Measurements from ENCODE around the gene USP38.
"Not testable (repeated sequence)": the region's sequence is repeated elsewhere in the genome, so short reads cannot be mapped to it uniquely, and the experiment has no call there.

Gene USP38

DNA sequence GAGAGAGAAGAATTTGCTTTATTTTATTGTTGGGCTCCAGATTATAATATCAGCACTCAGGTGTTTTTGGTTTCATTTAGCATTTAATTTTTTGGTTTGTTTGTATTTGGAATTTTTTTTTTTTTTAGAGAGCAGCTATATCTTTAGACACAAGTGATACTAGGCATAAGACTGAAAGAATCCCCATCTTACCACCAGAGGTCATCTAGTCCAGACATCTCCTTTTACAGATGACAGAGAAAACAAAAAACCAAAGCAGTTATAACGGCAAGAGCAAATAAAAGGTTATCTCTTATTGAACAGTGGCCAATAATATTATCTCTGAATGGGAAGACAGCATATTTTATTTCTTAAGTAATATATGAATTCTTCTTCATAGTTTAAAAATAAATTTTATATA is 22.8 kb downstream of the USP38 start:
- peak; percentile 25 for DNase-seq (ENCODE audit: low spot score)

DNA sequence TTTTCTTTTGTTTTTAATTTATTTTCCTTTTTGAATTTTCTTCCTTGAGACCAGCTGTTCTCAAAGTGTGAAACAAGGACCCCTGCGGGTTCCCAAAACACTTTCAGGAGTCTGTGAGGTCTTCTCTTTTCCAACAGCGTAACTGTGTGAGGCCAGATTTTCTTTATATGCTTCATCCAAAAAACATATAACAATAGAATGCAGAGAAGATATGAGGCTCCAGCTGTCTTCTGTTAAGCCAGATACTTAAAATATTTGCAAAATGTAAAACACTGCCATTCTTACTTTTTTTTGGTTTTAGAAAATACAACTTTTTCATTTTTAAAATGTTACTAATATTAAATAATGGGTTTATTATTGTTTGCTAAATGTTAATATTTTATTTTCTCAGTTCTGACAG is 27.8 kb downstream of the USP38 start:
- DNase-seq (ENCODE audit: low spot score) = no peak

DNA sequence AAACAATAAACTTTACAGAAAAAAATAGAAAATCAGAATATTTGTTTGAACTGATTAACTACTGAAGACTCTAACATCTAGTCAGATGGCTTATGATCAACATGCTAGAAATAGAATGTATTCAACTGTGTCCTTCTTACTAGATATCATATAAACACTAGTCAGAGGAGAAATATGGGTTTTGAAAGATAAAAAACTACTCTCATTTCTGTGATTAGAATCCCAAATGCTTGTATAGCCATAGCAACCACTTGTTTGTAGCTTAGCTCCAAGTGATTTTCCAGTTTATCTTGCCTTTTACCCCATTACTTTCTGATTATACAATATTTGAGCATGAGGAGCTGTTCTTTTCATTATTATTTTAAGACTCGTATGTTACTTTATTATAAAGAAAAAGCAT is 31.2 kb downstream of the USP38 start:
- no peak for DNase-seq (ENCODE audit: low spot score)

DNA sequence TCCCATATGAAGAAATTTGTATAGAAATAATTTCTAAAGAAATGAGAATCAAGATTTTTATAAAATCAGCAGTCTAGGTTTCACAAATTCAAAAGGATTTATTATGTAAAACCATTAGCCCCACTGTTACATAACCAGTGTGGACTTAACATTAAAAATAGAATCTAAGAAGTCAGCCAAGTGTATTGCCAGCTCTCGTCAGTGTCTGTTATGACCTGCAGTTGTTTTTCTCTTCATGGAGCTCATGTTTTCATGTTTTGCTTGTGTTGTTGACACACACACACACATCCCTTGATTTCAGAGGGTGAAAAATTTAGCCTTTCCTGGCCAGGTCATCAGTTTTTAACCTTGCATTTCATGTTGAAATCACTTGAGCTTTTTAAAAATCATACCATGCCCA is 39.5 kb downstream of the USP38 start:
- no peak for DNase-seq (ENCODE audit: low spot score)

DNA sequence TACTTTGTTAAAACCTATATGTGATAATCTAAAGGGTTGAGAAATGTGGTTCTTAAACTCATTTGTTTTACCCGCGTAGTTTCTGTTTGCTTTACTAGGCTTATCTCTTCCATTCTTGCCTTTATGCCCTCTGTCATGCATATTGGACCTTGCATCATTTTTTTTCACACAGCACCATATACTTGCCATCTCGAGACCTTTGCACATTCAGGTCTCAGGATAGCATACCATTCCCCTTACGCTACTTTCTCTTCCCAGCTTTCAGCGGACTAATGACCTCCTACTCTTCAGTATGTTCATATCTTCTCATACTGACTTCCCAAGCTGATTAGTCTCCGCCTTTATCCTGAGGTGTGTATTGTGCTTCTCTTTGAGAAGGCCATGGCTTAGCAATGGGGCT is 40.5 kb downstream of the USP38 start:
- DNase-seq (ENCODE audit: low spot score) = no peak

DNA sequence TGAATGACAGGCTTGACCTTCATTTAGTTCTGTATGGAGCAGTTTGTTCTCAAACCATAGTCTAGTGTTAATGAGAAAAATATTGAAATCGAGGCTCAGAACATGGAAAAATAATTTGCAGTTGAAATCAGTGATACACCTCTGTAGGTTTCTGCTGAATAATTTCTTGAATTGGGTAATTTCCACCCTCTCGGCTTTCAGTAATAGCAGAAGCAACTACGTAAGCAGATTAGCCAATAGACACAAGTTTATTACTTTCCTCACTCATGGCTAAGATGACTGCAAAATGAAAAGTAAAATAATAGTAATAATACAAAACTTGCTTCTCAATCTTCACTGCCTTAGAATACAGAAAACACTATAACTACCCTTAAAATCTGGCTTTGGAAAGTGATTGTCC is 46.0 kb downstream of the USP38 start:
- no peak for DNase-seq (ENCODE audit: low spot score)

DNA sequence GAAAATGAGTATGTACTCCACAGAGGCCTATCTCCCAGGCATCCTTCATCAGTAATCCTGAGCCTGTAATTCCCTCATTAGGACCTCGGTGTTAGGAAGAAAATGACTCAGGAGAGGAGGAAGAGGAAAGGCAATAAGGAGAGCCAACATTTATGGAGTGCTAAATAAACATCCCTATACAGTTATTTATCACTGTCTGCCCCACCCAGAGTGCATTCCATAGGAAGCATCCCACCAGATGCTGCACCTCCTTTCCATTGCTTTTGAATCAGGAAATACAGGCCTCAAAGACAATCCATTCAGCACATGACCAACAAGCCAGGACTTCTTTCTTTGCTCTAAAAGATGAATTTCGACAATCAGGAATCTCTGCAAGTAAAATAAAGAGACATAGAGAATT is 47.6 kb downstream of the USP38 start:
- no peak for DNase-seq (ENCODE audit: low spot score)

DNA sequence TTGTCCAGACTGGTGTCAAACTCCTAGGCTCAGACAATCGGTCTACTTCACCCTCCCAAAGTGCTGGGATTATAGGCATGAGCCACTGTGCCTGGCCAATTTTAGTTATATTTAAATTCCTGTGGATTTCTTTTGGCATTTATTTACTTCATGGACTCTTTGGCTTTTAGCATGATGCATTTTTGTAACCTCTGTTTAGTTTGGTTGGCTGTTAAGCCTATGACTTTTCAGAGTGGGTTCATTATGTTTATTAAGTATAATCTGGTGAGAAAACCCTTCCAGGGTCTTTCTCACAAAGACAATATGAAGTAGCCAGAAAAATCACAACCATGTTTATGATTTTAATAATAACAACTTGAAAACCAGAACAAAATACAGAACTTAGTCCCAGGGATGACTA is 49.4 kb downstream of the USP38 start:
- no peak for DNase-seq (ENCODE audit: low spot score)

DNA sequence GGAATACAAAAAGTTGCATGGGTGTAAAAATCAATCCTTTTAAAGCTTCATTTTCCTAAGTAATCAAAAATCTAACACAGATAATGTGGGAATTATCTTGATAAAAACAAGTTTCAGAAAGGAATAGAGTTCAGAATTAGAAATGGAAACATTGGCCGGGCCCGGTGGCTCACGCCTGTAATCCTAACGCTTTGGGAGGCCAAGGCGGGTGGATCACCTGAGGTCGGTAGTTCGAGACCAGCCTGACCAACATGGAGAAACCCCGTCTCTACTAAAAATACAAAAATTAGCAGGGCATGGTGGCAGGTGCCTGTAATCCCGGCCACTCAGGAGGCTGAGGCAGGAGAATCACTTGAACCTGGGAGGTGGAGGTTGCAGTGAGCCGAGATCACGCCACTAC is 52.5 kb downstream of the USP38 start:
- not testable (repeated sequence) for DNase-seq (ENCODE audit: low spot score)

DNA sequence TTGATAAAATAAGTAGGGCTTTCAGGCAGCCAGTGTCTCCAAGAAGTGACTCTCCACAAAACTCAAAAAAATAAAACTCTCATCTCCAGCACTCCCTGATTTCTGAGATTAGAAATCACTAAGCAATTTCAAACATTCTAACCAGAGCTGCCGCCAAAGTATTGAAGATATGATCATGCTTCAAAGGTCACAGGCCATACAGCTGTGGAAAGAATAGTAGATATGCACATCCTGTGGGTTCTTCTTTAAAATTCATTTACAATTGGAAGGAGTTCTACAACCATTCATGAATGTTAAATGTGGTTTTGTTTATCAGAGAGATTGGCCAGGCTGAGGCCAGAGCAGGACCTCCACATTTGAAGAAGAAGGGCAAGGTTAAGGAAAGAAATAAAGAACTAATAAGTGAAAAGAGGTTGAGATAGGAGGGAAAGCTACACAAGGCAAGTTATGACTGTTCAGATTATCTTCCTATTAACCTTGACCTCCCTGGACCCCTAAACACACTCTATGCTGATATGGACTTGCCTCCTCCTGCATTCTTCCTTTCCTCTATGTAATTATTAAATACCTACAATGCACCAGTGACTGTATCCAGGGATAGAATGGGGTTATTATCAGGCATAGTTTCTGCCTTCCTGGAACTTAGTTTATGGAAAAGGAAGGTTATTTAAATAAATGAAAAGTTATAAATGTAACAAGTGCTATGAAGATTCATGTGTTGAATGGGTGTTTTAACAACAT is 56.4 kb downstream of the USP38 start:
- no peak for DNase-seq (ENCODE audit: low spot score)

DNA sequence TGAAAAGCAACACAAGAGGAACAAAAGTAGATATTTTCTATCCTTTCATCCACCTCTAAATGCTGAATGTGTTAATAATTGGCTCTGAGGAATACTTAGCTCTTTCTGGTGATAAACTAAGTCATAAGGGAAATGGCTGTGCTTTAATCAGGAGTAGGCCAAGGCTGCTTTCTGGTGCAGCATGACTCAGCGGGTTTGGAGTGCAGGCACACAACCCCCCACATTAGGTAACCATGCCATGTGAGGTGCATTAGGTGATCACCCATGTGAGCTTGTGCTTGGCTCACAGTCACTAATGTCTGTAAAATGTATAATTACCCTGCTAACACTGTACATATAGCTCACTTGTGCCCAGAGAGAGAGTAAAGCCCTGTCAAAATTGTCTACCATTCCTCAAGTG is 57.2 kb downstream of the USP38 start:
- no peak for DNase-seq (ENCODE audit: low spot score)

DNA sequence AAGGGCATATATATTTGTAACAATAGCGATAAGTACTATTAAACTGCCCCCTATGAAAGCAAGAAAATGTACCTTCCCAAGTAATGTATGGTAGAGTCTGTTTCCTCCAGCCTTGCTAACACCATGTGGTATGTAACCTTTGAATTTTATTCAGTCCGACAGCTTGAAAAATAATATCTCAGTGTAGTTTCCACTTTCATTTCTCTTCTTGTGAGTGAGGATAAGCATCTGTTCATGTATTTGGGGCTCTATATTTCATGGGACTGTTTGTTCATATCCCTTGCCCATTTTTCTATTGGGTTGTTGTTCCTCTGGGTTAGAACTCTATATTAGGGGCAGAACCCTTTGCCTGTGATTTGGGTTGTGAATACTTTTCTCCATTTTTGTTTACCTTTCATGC is 58.3 kb downstream of the USP38 start:
- DNase-seq (ENCODE audit: low spot score) = no peak

DNA sequence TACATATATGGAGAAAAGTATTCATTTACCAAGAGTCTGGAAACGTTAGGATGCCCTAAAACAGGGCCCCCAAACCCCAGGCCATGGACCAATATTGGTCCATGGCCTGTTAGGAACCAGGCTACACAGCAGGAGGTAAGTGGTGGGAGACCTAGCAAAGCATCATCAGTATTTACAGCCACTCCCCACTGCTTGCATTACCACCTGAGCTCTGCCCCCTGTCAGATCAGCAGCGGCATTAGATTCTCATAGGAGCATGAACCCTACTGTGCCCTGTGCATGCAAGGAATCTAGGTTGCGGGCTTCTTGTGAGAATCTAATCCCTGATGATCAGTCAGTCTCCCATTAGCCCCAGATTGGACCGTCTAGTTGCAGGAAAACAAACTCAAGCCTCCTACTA is 62.3 kb downstream of the USP38 start:
- DNase-seq (ENCODE audit: low spot score) = no peak

DNA sequence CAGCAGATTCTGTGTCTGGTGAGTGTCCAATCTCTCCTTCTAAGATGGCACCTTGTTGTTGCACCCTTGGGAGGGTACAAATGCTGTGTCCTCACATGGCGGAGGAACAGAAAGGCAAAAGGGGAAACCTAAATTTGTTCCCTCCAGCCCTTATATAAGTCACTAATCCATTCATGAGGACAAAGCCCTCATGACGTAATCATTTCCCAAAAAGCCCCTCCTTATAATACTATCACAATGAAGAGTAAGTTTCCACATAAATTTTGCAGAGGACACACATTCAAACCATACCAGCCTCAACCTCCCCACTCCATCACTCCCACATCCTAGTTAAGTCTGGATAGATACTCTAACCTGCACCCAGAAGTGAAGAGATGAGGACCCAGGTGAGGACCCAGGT is 63.1 kb downstream of the USP38 start:
- no peak for DNase-seq (ENCODE audit: low spot score)

DNA sequence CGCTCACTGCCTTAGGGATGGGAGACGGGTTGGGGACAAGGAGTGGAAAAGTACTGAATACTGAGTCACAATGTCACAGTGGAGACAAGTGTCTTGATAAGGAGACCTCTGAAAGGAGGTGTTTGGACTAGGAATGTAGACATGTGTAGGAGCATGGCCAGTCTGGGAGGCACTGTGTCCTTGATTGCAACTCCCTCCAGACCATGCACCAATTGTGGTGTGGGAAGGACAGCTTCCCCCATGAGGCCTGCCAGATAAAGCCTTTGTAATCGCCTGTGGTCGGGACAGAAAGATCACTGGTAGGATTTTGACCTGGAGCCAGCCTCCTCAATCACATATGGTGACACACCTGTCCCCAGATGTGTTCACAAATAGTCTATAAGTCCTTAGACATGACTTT is 64.1 kb downstream of the USP38 start:
- DNase-seq (ENCODE audit: low spot score) = no peak

DNA sequence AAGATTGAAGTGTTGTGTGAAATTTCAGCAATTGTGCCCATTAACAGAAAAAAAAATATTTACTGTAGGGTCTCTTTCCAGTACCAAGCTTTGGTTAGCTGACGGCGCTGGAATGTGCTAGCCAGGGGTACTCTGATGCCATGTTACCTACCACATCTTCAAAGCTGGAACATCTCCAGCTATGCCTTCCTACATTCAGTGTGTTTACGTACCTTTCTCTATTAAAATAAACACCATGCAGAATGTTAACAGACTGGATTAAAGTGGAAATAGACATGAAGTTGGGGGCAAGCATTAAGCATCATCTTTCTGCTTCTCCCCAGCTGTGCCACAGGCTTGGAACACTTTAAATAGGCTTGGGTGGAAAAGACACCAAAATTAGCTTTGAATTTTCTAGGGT is 65.9 kb downstream of the USP38 start:
- DNase-seq (ENCODE audit: low spot score) = no peak

DNA sequence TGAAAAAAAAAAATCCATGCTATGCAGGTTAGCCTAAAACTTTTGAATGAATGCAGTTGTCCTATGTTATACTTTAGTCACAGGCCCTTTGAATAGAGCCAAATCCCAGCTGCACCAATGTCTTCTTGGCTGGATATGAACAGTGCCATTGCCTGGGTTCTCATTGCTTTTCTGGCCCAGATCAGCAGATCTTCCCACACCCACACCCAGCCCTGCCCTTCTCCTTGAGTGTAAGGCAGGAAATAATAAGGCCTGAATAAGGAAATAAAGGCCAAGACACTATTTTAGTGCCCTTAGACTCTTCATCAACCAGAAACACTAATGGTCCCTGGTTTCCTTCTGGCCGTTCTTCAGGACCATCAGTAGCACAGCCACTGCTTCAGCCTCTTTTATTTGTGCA is 66.6 kb downstream of the USP38 start:
- no peak for DNase-seq (ENCODE audit: low spot score)

DNA sequence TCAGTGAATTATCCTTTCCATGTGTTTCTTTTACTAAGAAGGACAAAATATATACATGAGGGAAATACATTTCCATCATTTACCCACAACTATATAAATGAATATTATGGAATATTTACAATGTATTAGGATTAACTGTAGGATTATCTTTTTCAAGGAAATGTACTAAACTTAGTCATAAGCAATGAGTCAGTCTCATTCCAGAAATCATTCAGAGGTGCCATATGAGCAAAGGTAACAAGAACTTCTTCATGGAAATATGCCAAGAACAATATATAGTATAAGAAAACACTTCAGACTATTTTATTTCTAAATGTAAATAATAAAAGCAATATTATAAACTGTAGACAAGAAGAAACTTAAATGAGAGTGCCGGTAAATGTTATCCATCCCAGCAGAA is 67.1 kb downstream of the USP38 start:
- no peak for DNase-seq (ENCODE audit: low spot score)

DNA sequence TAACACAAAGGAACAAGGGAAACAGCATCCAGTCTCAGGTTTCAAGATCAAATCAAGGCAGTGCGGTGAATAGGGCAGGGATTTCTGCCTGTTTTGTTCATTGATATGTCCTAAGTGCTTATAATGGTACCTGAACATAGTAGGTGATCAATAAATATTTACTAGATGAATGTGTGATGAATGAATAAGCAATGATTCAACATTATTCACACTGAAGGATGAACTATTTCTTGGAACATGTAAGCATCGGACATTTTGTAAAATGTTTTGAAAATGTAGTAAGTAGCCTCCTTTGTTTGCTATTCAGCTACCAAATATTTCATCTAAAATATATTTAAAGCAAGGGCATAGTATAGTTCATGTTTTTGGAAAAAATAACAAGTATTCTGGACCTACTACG is 67.8 kb downstream of the USP38 start:
- DNase-seq (ENCODE audit: low spot score) = no peak

DNA sequence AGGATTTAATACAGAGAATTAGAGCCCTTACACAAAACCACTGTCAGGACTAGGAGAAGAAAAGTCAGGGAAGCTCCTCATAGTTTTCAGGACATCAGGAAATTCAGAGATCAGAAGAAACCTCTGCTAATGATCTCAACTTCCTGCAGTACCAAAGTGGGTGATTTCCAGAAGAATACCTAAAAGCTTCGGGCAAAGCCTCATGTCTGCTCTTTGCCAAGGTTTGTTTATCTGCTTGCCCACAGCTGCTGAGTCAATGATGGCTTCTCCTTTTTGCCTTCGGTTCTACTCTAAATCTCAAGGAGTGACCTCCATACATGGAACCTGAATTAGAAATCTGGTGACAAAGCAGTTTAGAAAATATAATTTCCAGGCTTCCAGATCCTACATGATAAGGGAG is 68.4 kb downstream of the USP38 start:
- DNase-seq (ENCODE audit: low spot score) = no peak

DNA sequence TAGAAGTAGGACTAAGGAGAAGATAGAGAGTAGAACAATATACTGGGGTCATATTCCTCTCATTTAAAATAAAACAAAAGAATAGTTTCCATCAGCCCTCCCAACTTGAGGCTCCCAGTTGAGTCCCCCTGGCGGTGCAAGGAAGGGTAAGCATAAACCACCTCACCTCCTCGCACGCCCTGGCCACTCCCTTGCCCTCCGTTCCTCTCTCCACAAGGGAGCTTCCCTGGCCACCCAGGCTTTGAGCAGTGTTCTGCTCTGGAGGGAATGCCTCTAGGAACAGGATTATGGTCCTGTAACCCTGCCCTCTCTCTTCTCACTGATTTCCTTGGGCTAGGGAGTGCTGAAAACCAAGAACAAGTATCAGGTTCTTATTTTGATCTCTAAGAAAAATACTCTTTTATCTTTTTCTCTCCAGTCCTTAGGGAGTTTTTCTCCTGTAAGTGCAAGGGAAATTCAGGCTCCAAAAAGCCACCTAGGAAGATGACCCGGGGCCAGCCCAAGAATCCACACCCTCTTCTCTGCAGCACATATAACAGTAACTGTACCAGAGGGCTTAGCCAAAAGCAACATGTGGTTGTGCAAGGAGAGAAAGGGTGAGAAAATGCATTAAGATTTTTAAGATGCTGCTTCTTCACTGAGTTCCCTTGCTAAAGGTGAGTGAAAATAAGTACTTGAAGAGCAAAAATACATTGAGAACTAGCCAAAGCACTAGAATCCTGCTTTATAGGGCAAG is 69.9 kb downstream of the USP38 start:
- no peak for DNase-seq (ENCODE audit: low spot score)

DNA sequence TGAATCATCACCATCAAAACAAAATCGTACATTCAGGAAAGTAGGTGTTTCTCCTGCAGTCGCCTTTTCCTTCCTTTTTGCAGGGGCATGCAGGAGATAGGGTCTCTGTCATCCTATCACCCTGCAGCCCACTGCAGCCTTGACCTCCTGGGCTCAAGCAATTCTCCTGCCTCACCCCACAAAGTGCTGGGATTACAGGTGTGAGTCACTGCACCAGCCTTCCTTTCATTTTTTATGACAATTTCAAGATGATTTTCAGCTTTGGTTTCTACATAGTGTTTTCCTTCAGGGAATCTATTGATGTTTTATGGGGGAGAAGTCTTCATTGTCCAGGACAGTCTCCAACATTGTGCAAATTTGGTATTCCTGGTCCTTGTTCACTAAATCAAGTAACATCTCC is 71.7 kb downstream of the USP38 start:
- no peak for DNase-seq (ENCODE audit: low spot score)

DNA sequence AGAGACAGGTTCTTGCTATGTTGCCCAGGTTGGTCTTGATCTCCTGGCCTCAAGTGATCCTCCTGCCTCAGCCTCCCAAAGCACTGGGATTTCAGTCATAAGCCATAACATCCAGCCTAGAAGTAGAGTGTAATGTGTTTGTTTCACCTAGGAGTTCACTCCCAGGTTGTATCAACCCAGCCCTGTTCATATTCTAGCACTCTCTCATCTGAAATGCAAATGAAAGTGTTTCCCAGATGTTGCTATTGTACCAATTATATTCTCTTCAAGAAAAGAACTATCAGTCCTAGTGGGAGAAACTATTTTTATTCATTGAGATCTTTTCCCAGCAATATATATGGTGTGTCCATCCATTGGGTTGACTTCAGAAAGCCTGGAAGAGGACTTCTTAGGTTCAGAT is 72.6 kb downstream of the USP38 start:
- DNase-seq (ENCODE audit: low spot score) = no peak

DNA sequence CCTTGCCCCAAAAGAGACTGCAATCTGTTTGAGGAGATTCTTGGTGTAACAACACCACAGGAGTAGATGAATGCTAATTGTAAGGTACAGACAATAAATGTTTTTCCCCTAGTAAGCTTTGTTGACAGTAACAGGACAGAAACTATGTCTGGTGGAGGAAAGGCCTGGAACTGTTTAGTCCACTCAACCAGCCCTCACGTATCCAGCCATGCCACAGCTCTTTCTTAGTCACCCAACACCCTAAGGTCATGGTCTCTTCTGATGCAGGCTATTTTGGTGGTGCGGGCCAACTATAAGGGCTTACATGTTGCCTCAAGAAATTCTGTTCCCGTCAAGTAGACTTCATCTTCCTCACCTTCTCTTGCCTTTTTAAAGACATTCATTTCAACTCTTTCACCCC is 76.0 kb downstream of the USP38 start:
- no peak for DNase-seq (ENCODE audit: low spot score)

All from GM03348 (cell line).